Peyer's patch (tissue), 4 donors: ENCODE results near the gene MACROD2. TPM values are rescaled to one million over a fixed set of nuclear protein-coding genes. Genes with fewer than 3 reads are reported as not detected.

Source experiments
- DNase-seq, 3 donors: peaks; one replicate each; pipeline ENCODE4 v3.0.0-alpha.2; 2017 to 2019
- H3K27ac ChIP-seq, 4 donors: fragments of 200-600 bp; sonication (generic); one replicate each; pipeline ENCODE4 v1.5.1; 2016 to 2019
- H3K27me3 ChIP-seq, 2 donors: fragments of 200-600 bp; sonication (generic); one replicate each; pipeline ENCODE4 v1.5.1; 2019
- H3K36me3 ChIP-seq, 3 donors: fragments of 200-600 bp; sonication (generic); one replicate each; pipeline ENCODE4 v1.5.1; 2016 to 2019
- H3K4me1 ChIP-seq, 4 donors: fragments of 200-600 bp; sonication (generic); one replicate each; pipeline ENCODE4 v1.5.1; 2016 to 2019
- H3K4me3 ChIP-seq, 4 donors: fragments of 200-600 bp; sonication (generic); 1 replicate in 3 of 4; 2 replicates in 1 of 4; pipeline ENCODE4 v1.5.1; 2016 to 2019; ENCODE audit warnings: mild to moderate bottlenecking in 1 of 4
- H3K9me3 ChIP-seq, 4 donors: fragments of 200-600 bp; sonication (generic); one replicate each; pipeline ENCODE4 v1.5.1; 2016 to 2019; ENCODE audit warnings: mild to moderate bottlenecking in 1 of 4
- POLR2A ChIP-seq, 2 donors: fragments of 450-650 bp; IDR thresholded peaks; one replicate each; pipeline ENCODE4 v1.5.1; 2017; ENCODE audit warnings: antibody characterized with exemption in 2 of 2, mild to moderate bottlenecking in 2 of 2, moderate library complexity in 2 of 2
- total RNA-seq, 4 donors: library from RNA; depleted of rRNA; stranded (reverse); fragments of >200 nt; gene quantifications; one replicate each; pipeline ENCODE4 v1.1.0, GENCODE V29; 2016
- TF ChIP-seq, protein P1 (sequence below), 6 experiments: fragments of 450-650 bp in 4 of 6; fragments of 200-600 bp in 2 of 6; sonication (generic) in 1 of 6; IDR thresholded peaks; one replicate each; pipeline ENCODE4 v1.5.1; 2017 to 2019; ENCODE audit warnings: antibody characterized with exemption in 6 of 6, mild to moderate bottlenecking in 3 of 6, moderate library complexity in 1 of 6

The MACROD2 gene
- total RNA-seq, 4 donors from 2014 or later: 2.5 to 10.7 (median 6.5) TPM

DNA sequence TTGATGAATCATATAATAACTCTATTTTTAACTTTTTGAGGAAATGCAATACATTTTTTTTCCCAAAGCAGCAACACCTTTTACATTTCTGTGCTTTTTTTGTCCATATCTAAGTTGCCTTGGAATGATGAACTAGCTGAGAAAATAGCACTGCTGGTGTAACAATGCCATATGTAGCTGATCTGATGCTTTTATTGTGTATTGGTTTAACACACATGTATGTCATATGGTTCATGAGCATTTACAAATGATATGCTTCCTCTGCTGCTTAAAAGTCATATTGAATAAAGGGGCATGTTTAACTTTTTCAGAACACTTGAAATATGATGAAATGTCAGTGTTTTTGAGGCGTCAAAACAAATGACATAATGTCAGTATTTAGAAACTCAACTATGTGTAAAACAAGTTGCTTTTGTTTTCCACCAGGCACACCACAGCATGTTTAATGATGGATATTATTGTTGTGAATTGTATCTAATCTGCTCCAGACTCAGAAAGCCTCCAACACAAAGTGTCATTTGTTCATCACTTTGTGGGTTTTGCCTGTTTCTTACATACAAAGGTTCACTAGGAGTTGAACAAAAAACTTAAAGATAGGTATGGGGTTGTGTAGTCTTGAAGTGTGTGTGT lies 1117.9 kb downstream of the MACROD2 start:
- no peaks in the 10 kb centered on the region for H3K36me3 ChIP-seq
- no peak overlapping the region for H3K4me3 ChIP-seq
- H3K27ac ChIP-seq: no peak overlapping the region
- DNase-seq: no peak
- no peaks in the 10 kb centered on the region for H3K9me3 ChIP-seq
- no peaks in the 10 kb centered on the region for H3K27me3 ChIP-seq
- H3K4me1 ChIP-seq: no peaks in the 10 kb centered on the region
- no peak for TF ChIP-seq POLR2A (IDR thresholded peaks at IDR 0.05)
- TF ChIP-seq, protein P1, sequence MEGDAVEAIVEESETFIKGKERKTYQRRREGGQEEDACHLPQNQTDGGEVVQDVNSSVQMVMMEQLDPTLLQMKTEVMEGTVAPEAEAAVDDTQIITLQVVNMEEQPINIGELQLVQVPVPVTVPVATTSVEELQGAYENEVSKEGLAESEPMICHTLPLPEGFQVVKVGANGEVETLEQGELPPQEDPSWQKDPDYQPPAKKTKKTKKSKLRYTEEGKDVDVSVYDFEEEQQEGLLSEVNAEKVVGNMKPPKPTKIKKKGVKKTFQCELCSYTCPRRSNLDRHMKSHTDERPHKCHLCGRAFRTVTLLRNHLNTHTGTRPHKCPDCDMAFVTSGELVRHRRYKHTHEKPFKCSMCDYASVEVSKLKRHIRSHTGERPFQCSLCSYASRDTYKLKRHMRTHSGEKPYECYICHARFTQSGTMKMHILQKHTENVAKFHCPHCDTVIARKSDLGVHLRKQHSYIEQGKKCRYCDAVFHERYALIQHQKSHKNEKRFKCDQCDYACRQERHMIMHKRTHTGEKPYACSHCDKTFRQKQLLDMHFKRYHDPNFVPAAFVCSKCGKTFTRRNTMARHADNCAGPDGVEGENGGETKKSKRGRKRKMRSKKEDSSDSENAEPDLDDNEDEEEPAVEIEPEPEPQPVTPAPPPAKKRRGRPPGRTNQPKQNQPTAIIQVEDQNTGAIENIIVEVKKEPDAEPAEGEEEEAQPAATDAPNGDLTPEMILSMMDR (IDR thresholded peaks at IDR 0.05): no peak

DNA sequence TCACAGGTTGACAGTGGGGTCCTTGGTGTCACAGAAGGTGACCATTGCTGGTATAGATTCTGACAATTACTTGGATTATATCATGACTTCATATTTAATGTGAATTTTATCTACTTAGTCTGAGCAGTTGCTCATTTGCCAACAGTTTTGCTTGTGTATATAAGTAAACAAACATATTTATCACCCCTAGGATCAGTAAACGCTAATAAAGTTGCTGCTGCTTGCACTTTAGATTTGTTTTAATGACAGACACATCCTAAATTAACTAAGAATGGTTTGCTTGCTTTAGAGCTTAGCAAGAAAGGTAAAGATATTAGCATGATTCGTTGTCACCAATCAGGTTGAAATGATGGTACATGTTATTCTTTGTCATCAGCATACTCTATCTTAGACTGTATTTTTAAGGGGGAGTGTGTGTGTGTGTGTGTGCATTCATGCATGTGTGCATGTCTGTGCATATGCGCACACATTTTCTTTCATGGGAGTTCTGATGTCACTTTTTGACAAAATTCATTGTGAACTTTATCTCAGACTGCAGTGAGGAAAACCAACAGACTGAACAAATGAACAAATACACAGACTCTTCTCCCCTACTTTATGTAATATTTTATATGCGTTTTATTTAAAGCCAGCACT lies 1124.7 kb downstream of the MACROD2 start:
- Histone ChIP-seq H3K36me3 (no peaks in the 10 kb centered on the region), H3K9me3 (no peaks in the 10 kb centered on the region), H3K27ac (no peak overlapping the region), H3K4me3 (no peak overlapping the region), H3K4me1 (no peaks in the 10 kb centered on the region), H3K27me3 (no peaks in the 10 kb centered on the region)
- TF ChIP-seq, protein P1 (IDR thresholded peaks at IDR 0.05): no peak
- no peak for TF ChIP-seq POLR2A (IDR thresholded peaks at IDR 0.05)
- DNase-seq: no peak

DNA sequence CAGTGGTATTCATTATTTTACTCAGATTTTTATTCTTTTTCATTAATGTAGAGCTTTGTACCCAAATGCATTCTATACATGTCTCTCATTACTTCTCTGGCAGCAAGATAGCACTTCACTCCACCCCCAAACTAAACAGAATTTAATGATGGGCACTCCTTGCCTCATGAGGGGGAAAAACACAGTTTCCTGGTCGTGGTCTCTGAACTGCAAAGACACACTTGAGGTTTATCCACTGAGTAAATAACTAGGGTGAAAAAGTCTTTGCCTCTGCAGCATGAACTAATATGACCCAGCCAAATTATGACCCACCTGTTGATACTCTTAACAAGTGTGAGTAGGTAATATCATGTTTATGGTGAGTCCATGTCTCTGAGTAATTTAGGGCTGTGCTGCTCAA lies 1127.3 kb downstream of the MACROD2 start:
- no peaks in the 10 kb centered on the region for H3K9me3 ChIP-seq
- TF ChIP-seq, protein P1 (IDR thresholded peaks at IDR 0.05): no peak
- TF ChIP-seq POLR2A (IDR thresholded peaks at IDR 0.05): no peak
- H3K4me3 ChIP-seq: no peak overlapping the region
- no peaks in the 10 kb centered on the region for H3K36me3 ChIP-seq
- DNase-seq: no peak
- H3K4me1 ChIP-seq: no peaks in the 10 kb centered on the region
- H3K27me3 ChIP-seq: no peaks in the 10 kb centered on the region
- no peak overlapping the region for H3K27ac ChIP-seq

DNA sequence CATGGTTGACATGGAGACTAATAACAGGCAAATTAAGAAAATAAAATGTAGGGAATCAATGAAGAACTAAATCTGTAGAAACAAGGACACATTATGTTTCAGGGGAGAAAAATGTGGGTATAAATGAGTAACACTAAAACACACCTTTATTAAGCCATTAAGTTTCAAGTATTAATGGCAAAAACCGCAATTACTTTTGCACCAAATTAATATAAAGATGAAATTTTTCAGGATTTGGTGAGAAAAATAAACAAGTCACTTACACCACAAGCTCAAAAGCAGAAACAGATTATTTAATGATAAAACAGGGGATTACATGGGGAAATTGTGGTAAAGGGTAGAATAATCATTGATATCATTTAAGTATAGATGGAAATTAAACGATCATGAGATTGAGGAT lies 1135.9 kb downstream of the MACROD2 start:
- H3K36me3 ChIP-seq: no peaks in the 10 kb centered on the region
- DNase-seq: no peak

DNA sequence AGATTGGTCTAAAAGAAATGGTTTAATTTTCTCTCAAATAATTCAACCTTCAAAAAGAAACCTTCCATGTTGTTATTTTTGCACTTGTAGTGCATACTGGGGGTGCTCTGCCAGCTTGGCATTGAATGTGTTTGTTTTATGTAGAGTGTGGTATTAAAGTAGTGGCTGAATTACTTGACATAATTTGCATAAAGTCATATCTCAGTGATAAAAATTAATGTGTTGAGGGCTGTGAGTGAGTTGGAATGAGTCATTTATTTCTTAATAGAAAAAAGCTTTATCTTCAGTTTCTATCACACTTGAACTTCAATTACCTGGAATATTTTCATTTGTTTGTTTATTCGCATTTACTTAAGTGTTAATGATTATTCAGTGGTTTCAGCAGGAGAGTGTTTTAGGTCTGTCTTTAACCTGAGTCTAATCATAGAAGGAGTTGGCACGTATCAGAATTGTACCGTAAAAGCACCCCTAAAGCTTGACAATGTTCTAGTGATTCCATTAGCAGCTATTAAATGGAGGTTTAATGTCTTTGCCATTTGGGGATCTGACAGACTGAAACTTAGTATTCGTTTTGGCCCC lies 1143.3 kb downstream of the MACROD2 start:
- H3K36me3 ChIP-seq: no peaks in the 10 kb centered on the region
- TF ChIP-seq POLR2A (IDR thresholded peaks at IDR 0.05): no peak
- TF ChIP-seq, protein P1 (IDR thresholded peaks at IDR 0.05): no peak
- H3K4me1 ChIP-seq: no peaks in the 10 kb centered on the region
- no peak for DNase-seq
- H3K27me3 ChIP-seq: no peaks in the 10 kb centered on the region
- H3K9me3 ChIP-seq: no peaks in the 10 kb centered on the region
- no peak overlapping the region for H3K4me3 ChIP-seq
- no peak overlapping the region for H3K27ac ChIP-seq

More for the DNA sequence above, 1135.9 kb downstream of the MACROD2 start:
- no peaks in the 10 kb centered on the region for H3K27me3 ChIP-seq
- TF ChIP-seq POLR2A (IDR thresholded peaks at IDR 0.05): no peak
- TF ChIP-seq, protein P1 (IDR thresholded peaks at IDR 0.05): no peak
- no peak overlapping the region for H3K27ac ChIP-seq
- H3K9me3 ChIP-seq: no peaks in the 10 kb centered on the region
- no peak overlapping the region for H3K4me3 ChIP-seq
- no peaks in the 10 kb centered on the region for H3K4me1 ChIP-seq
